Right cardiac atrium (tissue), 5 donors: ENCODE data around the gene TGFBRAP1. TPM values are rescaled to one million over a fixed set of nuclear protein-coding genes. Genes with fewer than 3 reads are reported as not detected.

Experiments used
- ATAC-seq, 2 donors: fragments of 200-7000 bp; cut with Tn5 transposase; one replicate each; pipeline versions ENCODE4 v1.8.0 to v1.9.1; 2020; ENCODE audit warnings: moderate library complexity in 2 of 2, mild to moderate bottlenecking in 1 of 2
- DNase-seq, 3 donors: peaks; one replicate each; pipeline ENCODE4 v3.0.0-alpha.2; 2020
- H3K27ac ChIP-seq: one replicate; pipeline ENCODE4 v1.5.1; 2013; ENCODE audit warnings: mild to moderate bottlenecking, low read length, control low read depth, moderate library complexity
- H3K27me3 ChIP-seq: one replicate; pipeline ENCODE4 v1.6.1; 2013; ENCODE audit not compliant: control insufficient read depth, insufficient read depth
- H3K4me1 ChIP-seq: one replicate; pipeline ENCODE4 v1.6.1; 2013; ENCODE audit warnings: low read length; ENCODE audit not compliant: control insufficient read depth, insufficient read depth
- H3K4me3 ChIP-seq: one replicate; pipeline ENCODE4 v1.5.1; 2013; ENCODE audit warnings: low read length, control low read depth
- H3K9me3 ChIP-seq: one replicate; pipeline ENCODE4 v1.6.1; 2013; ENCODE audit warnings: low read length; ENCODE audit not compliant: control insufficient read depth
- WGBS: extraction: QIAGEN DNeasy Blood & Tissue Kit; methylation state at CpG from one replicate; pipeline ENCODE4 v1.1.7; 2013; 5-methylcytosine and 5-hydroxymethylcytosine counted together
- intact Hi-C, 4 donors: fragments of 100-400 bp; cut with DNase I; formaldehyde crosslinking; loops; one replicate each; pipeline versions ENCODE4 v1.11.0 to v1.14.0; 2022 to 2023
- polyA plus RNA-seq: library from polyadenylated mRNA; stranded (reverse); fragments of 200-250 nt; gene quantifications from one replicate; pipeline ENCODE4 v1.2.3, GENCODE V29; 2013
- total RNA-seq, 4 donors: library from RNA; stranded (reverse); fragmentation: NEBNext Ultra II Directional; extraction: Animal tissue kit (Norgen Biotek cat#: 25700); gene quantifications; one replicate each; pipeline ENCODE4 v1.2.1, GENCODE V29; 2021
- donor health status: healthy with polysubstance abuse.
- donor health status: DM: no; HTN: yes; CAD: no.
- donor health status: DM: no; HTN: no; CAD: no.
- donor health status: DM: no; HTN: yes; CAD: no; lungs with severe emphysema.
- donor health status: DM: yes; HTN: yes; CAD: no.

Gene TGFBRAP1
- total and polyA plus RNA-seq, 5 donors, result 3.6 to 12.5 (median 11.5) TPM

DNA sequence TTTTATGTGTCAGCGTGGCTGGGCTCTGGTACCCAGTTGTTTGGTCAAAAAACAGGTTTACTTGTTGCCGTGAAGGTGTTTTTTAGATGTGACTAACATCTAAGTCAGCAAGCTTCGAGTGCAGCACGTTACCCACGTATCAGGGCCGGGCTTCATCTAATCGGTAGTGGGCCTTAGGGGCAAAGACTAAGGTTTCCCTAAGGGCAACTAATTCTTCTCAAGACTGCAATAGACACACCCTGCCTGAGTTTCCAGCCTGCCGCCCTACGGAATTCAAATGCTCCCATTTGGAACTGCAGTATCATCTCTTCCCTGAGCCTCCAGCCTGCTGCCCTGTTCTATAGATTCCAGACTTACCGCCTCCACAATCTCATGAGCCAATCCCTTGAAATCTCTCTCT, 41.6 kb upstream of the TGFBRAP1 start:
- Histone ChIP-seq H3K27me3 (no peaks in the 10 kb centered on the region), H3K4me3 (no peak overlapping the region), H3K4me1 (peaks cover 2% of the 10 kb centered on the region), H3K27ac (no peak overlapping the region), H3K9me3 (no peaks in the 10 kb centered on the region)
- DNase-seq, result no peak
- WGBS, result 81% methylated on average over 10 of the region's 10 CpGs
- intact Hi-C loops, result loop anchor here in 3 of 4 donors (2.0 to 5.0 kb wide), 3 partner anchors 146 to 151 kb away; no protein-coding TSS in a partner anchor
- no peak for ATAC-seq

DNA sequence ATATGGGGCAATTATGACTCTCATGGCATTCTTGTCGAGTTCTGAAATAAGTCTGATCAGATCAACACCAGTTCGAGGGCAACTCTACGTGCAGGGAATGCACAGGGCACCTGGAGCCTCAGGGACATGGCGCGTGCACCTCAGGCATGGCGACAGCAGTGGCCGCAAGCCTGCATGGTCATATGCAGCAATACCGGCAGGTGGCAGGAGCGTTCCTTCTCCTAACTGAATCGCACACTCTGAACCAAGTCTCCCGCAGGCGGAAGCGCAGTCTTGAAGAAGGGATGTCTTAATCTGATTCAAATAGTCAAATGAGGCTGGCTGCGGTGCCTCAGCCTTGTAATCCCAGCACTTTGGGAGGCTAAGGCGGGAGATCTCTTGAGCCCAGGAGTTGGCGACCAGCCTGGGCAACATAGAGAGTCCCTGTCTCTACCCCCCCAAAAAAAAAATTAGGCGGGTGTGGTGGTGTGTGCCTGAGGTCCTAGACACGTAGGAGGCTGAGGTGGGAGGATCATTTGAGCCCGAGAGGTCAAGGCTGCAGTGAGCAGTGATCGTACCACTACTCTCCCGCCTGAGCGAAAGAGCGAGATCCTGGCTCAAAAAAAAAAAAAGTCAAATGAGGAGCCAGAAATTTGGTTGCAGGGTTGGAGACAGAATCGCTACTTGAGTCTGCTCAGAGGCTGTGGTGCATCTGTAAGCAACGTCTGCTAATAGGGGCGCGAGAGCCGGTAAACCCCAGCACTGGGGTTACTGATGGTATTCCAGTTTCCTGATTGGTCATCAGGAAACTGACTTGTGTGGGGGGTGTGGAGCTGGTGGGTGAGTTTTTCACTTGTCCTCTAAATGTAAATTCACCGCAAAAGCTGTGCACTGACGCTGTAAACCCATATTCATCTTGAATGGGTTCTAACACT, 40.5 kb upstream of the TGFBRAP1 start:
- intact Hi-C loops, result loop anchor here (2.0 to 5.0 kb wide), 3 partner anchors 147 to 152 kb away; no protein-coding TSS in a partner anchor
- H3K27me3 ChIP-seq, result no peaks in the 10 kb centered on the region
- H3K4me1 ChIP-seq, result peaks cover 2% of the 10 kb centered on the region
- no peaks in the 10 kb centered on the region for H3K9me3 ChIP-seq
- ATAC-seq (peak; percentile 72 to 79), DNase-seq (peak; percentile 85 to 93 (median 92))
- no peak overlapping the region for H3K4me3 ChIP-seq
- H3K27ac ChIP-seq, result no peak overlapping the region
- WGBS, result 39% methylated on average over 30 of the region's 30 CpGs

DNA sequence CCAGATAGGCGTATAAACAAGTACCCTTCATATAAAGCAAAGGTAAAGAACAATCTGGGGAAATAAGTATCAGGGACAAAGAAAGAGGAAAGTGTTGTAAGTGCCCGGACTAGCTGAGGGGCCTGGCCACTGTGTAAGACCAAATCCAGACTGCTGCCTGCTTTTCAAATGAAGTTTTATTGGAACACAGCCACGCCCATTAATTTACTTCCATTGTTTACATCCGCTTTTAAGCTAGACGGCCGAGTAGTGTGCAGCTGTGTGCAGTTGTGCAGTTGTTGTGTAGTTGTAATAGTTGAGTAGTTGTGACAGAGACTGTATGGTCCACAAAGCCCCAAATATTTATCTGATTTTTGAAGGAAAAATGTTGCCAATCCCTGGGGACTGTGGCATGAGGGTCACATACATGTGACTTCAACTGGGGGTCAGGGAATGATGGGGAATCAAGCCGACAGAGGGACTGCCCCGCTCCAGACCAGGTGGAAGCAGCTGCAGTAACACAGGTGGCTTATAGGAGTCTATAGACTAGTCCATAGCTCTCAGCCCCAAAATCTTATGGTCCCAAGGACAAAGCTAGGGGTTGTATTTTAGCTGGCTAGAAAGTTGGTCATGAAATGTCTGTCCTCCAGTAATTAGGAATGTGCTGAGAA, 39.3 kb upstream of the TGFBRAP1 start:
- intact Hi-C loops, result loop anchor here in 1 of 4 donors (5.0 kb wide), 1 partner anchor 153 kb away; no protein-coding TSS in a partner anchor
- DNase-seq (no peak), ATAC-seq (no peak)
- H3K9me3 ChIP-seq, result no peaks in the 10 kb centered on the region
- peaks cover 2% of the 10 kb centered on the region for H3K4me1 ChIP-seq
- no peak overlapping the region for H3K4me3 ChIP-seq
- 70% methylated on average over 8 of the region's 8 CpGs for WGBS
- H3K27ac ChIP-seq, result peak overlapping the region; percentile 50
- no peaks in the 10 kb centered on the region for H3K27me3 ChIP-seq

DNA sequence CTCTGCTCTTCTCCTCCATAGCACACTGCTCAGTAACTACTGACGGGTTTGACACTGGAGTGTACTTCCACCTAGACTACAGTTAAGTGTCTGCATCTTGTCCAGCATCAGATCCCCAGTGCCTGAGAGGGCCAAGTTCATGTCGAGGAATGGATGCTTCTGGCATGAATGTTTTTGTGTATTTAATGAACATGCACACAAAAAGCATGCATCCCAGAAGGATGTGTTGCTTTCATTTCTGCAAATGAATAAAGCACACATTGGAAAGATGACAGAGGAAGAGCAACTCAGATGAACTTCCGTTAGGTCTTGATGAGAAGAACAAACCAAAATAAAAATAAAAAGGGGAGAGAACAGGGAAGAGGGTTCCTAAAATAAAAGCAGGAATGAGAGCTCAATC, 35.7 kb upstream of the TGFBRAP1 start:
- H3K4me3 ChIP-seq, result no peak overlapping the region
- no peak for ATAC-seq
- H3K27me3 ChIP-seq, result no peaks in the 10 kb centered on the region
- intact Hi-C loops, result loop anchor here in 1 of 4 donors (5.0 kb wide), 1 partner anchor 157 kb away; no protein-coding TSS in a partner anchor
- 72% methylated on average over 3 of the region's 3 CpGs for WGBS
- H3K9me3 ChIP-seq, result no peaks in the 10 kb centered on the region
- no peaks in the 10 kb centered on the region for H3K4me1 ChIP-seq
- no peak for DNase-seq
- no peak overlapping the region for H3K27ac ChIP-seq

DNA sequence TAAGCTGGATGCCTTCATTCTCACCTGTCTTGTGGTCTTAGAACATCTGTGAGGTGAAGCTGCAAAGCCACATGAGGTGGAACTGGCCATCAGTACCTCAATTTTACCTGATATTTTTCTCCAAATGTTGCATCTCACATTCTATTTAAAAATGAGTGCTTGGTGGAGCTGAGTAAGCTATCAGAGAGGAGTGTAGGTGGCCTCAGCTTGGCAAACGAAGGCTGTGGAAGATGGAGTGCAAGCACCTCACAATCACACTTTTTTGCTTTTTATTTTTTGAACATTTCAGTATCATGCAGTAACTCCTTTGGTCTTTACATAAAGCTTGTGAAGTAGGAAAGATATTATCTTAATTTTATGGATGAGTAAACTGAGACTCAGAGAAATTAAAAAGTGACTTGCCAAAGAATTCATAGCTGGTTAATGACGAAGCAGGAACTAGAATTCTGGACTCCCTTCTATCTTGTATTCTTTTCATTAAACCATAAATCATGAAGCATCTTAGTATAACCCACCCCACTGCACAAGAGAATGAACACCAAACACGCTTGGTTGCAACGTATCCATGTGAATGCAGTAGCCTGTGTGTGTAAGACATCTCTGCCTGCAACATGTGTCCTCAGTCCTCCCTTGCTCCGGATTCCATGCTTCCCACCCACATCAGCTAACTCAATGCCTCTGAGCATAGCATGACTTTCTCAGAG, 35.1 kb upstream of the TGFBRAP1 start:
- H3K4me1 ChIP-seq, result no peaks in the 10 kb centered on the region
- intact Hi-C loops, result loop anchor here in 1 of 4 donors (5.0 kb wide), 1 partner anchor 158 kb away; no protein-coding TSS in a partner anchor
- DNase-seq (no peak), ATAC-seq (no peak)
- no peaks in the 10 kb centered on the region for H3K9me3 ChIP-seq
- no peaks in the 10 kb centered on the region for H3K27me3 ChIP-seq
- H3K27ac ChIP-seq, result no peak overlapping the region
- H3K4me3 ChIP-seq, result no peak overlapping the region
- 85% methylated on average over 5 of the region's 5 CpGs for WGBS

DNA sequence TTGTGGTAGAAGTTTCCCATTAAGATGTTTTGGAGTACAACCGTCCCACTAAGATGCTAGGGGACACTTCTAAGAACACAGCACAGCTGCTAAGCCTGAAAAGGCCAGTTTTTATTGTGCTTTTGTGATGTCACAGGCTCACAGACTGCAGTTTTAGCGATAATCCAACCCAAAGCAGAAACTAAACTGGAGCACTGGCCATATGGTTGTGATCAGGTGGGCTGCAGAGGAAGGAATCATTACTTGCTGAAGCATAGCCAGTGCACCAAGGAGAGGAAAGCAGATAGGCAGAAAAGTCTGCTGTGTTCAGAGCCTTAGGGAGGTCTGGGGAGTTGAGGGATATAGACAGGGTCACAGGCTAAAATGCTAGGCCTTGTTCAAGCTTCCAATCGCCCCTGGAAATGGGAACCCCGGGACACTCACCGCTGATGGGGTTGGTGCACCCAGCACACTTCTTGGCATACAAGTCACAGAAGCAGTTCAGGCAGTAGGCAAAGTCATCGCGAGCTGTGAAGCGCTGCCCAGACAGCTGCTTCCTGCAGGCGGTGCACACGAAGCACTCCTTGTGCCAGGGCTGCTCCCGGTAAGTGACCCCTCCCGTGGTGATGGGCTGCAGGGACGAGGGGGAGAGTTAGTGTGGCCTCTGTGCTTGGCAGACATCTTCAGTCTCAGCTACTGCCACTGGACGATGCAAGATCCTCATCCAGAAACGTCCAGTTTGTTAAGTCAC, 33.5 kb upstream of the TGFBRAP1 start:
- Histone ChIP-seq H3K4me1 (no peaks in the 10 kb centered on the region), H3K27ac (peak overlapping the region; percentile 36), H3K27me3 (no peaks in the 10 kb centered on the region), H3K4me3 (no peak overlapping the region), H3K9me3 (no peaks in the 10 kb centered on the region)
- intact Hi-C loops, result no loop called here
- 53% methylated on average over 15 of the region's 15 CpGs for WGBS
- DNase-seq (no peak), ATAC-seq (no peak)

DNA sequence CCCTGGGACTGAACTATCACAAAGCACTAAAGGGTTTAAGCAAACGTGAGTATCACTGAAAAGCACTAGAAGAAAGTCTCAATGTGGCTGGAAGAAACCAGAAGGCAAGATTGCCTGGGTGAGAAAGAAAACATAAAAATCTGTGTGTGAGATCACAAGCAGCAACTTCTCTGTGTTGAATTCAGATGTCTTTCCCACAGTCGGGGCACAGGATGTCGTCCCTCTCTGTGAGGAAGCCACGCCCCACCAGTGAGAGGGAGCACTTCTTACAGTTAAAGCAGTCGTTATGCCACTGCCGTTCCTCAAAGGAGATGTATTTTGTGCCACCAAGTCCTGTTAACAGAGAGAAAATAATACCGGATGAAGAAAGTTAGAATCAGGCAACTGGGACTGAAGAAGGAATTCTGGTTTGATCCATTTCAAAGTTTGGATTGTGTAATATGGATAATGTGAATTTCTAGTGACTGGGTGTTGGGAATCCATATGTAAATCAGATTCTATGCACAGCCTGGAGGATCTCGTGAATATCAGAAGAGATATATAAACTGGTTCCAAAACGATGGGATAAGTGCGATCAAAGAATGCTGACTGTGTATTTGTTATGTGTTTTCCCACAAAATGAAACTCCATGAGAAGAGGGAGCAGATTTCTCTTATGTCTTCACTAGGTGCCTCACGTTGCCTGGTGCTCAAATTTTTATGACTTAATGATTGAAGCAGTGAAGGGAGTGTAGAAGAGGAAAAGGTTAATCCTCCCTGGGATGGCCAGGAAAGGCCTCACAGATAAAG, 31.8 kb upstream of the TGFBRAP1 start:
- H3K27ac ChIP-seq, result no peak overlapping the region
- no peak for ATAC-seq
- H3K4me1 ChIP-seq, result no peaks in the 10 kb centered on the region
- H3K9me3 ChIP-seq, result no peaks in the 10 kb centered on the region
- intact Hi-C loops, result no loop called here
- 60% methylated on average over 11 of the region's 11 CpGs for WGBS
- no peak overlapping the region for H3K4me3 ChIP-seq
- no peak for DNase-seq
- no peaks in the 10 kb centered on the region for H3K27me3 ChIP-seq

DNA sequence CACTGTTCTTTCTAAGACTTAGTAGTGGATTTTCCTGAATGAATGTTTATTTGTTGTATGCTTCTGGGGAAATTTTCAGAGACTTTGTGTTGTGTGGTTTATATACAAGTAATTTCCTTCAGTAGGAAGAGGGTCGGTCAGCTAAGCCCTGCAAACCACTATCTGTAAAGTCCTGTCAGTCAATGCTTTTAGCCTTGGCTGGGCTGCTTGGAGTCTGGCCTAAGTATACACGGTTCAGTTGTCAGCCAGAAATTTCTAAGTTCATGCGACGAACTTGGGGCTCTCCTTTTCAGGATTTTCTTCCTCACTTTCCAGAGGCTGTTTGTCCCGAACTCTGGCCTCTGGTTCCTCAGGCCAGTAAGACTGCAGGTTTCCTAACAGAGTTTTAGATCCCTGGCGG, 29.1 kb upstream of the TGFBRAP1 start:
- intact Hi-C loops, result no loop called here
- no peak overlapping the region for H3K27ac ChIP-seq
- no peak for DNase-seq

DNA sequence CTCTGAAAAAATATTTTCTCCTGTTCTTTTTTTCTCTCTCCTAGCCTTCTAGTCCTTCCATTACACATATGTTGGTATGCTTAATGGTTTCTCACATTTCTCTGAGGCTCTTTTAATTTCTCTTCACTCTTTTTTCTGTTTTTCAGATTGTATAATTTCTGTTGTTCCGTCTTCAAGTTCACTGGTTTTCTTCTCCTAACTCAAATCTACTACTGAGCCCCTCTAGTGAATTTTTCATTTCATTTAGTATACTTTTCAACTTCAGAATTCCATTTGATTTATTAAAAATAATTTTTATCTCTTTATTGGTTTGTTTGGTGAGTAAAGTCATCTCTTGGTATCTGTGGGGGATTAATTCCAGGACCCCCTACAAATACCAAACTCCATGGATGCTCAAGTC, 27.6 kb upstream of the TGFBRAP1 start:
- WGBS, result 100% methylated on average over 1 of the region's 1 CpG
- intact Hi-C loops, result no loop called here
- H3K4me3 ChIP-seq, result no peak overlapping the region
- H3K4me1 ChIP-seq, result no peaks in the 10 kb centered on the region
- DNase-seq (no peak), ATAC-seq (no peak)
- H3K27me3 ChIP-seq, result no peaks in the 10 kb centered on the region
- no peaks in the 10 kb centered on the region for H3K9me3 ChIP-seq
- no peak overlapping the region for H3K27ac ChIP-seq

More for the DNA sequence above, 29.1 kb upstream of the TGFBRAP1 start:
- H3K4me1 ChIP-seq, result no peaks in the 10 kb centered on the region
- H3K4me3 ChIP-seq, result no peak overlapping the region
- ATAC-seq, result peak; percentile 37 to 52
- H3K9me3 ChIP-seq, result no peaks in the 10 kb centered on the region
- WGBS, result 54% methylated on average over 6 of the region's 6 CpGs
- H3K27me3 ChIP-seq, result no peaks in the 10 kb centered on the region
